C4-2B (cell line): Measurements from ENCODE around the gene EIF3K.

ENCODE experiments used
- CTCF ChIP-seq: fragments of 450-650 bp; conservative IDR thresholded peaks from 2 replicates; pipeline ENCODE4 v1.5.1; 2017; ENCODE audit warnings: mild to moderate bottlenecking
- ZFX ChIP-seq: fragments of 450-650 bp; IDR thresholded peaks from 2 replicates; pipeline ENCODE4 v1.6.1; 2017

- TF ChIP-seq CTCF (no peak), ZFX (no peak)
These were observed 2.7 kb upstream of the EIF3K start for GRCh38 chr19:38616265-38616664.
